ENCODE measurements around the gene FANK1.

- TF ChIP-seq EZH2 (IDR thresholded peaks at IDR 0.05; ENCODE audit: insufficient read depth, poor library complexity, severe bottlenecking) (no peak), EZH2phosphoT487 (IDR thresholded peaks at IDR 0.05; ENCODE audit: insufficient read depth, low read depth) (no peak)
Observed at GRCh38 chr10:126037946-126038345, 141.6 kb downstream of the FANK1 start.
